ENCODE measurements around the gene RPS27L. TPM values are rescaled to one million over a fixed set of nuclear protein-coding genes. Genes with fewer than 3 reads are reported as not detected.

RPS27L gene
- total and polyA plus RNA-seq, 2 experiments from 2014 or later, result 85.9 to 1,011 TPM

- TF ChIP-seq ZNF462 (CRISPR knock-in tag; IDR thresholded peaks at IDR 0.05) (no peak), ZNF114 (CRISPR knock-in tag; IDR thresholded peaks at IDR 0.05) (no peak), POLR2AphosphoS5 (IDR thresholded peaks at IDR 0.05; ENCODE audit: low read depth) (no peak), ZNF331 (CRISPR knock-in tag; IDR thresholded peaks at IDR 0.05; ENCODE audit: low read depth) (no peak), REST (IDR thresholded peaks at IDR 0.05; ENCODE audit: unreplicated experiment) (no peak)
These were observed 19.0 kb upstream of the RPS27L start (continued) for GRCh38 chr15:63176302-63176701.

GRCh38 chr15:63172851-63173451 is 15.7 kb upstream of the RPS27L start:
- Histone ChIP-seq H3K79me2 (replicated peaks; ENCODE audit: insufficient read depth) (no peaks in the 10 kb centered on the region), H3K27me3 (ENCODE audit: insufficient read depth) (no peaks in the 10 kb centered on the region), H3K4me3 (no peak overlapping the region), H3K27ac (ENCODE audit: low read depth) (no peak overlapping the region), H3K36me3 (ENCODE audit: insufficient read depth) (no peaks in the 10 kb centered on the region), H3K9me2 (ENCODE audit: insufficient read depth) (no peaks in the 10 kb centered on the region), H3F3A (replicated peaks; ENCODE audit: low read depth) (no peaks in the 10 kb centered on the region), H3K4me1 (ENCODE audit: insufficient read depth) (peaks cover 8% of the 10 kb centered on the region; the same call in 1 of the 2 replicates), H2AFZ (peak overlapping the region; percentile 91), H4K20me1 (replicated peaks; ENCODE audit: insufficient read depth) (no peaks in the 10 kb centered on the region), H3K4me2 (0 out of 2 replicates have a peak overlapping the region, but pooled peaks have one; percentile 51)
- no peak overlapping the region for H3K4me3 Mint-ChIP-seq
- H3K9me3 Mint-ChIP-seq, result no peaks in the 10 kb centered on the region
- no peaks in the 10 kb centered on the region for H3K27me3 Mint-ChIP-seq (ENCODE audit: insufficient read depth, low read depth, poor library complexity)
- no peaks in the 10 kb centered on the region for H3K36me3 Mint-ChIP-seq (ENCODE audit: low read depth)
- ATAC-seq (peak; percentile 82), DNase-seq (ENCODE audit: low spot score) (no peak)
- no peak overlapping the region for H3K27ac Mint-ChIP-seq
- H3K4me1 Mint-ChIP-seq, result peaks cover 9% of the 10 kb centered on the region
- TF ChIP-seq ZNF114 (CRISPR knock-in tag; IDR thresholded peaks at IDR 0.05), result no peak
- no peak for TF ChIP-seq EZH2 (IDR thresholded peaks at IDR 0.05; ENCODE audit: low read depth, unreplicated experiment)
- no peak for TF ChIP-seq CTCF (conservative IDR thresholded peaks at IDR 0.05; ENCODE audit: low read depth in 2 of 2)
- no peak for TF ChIP-seq REST (IDR thresholded peaks at IDR 0.05; ENCODE audit: unreplicated experiment)

Measured in GM23338 (cell line).